Measurements from ENCODE around the gene FAM204A.

GRCh38 chr10:118307220-118307619, 34.9 kb downstream of the FAM204A start:
- TF ChIP-seq GATA3 (IDR thresholded peaks at IDR 0.05; ENCODE audit: low read depth, low read length) (no peak), GATA2 (IDR thresholded peaks at IDR 0.05; ENCODE audit: low read depth, low read length) (no peak)

Measured in SH-SY5Y (cell line).